DMS 273 (cell line): ENCODE measurements around the gene DENND11.

Experiments used
- DNase-seq: peaks from one replicate; lab custom pipeline; 2025; ENCODE audit not compliant: unreplicated experiment; lab: John Stamatoyannopoulos, UW

DENND11 gene, protein sequence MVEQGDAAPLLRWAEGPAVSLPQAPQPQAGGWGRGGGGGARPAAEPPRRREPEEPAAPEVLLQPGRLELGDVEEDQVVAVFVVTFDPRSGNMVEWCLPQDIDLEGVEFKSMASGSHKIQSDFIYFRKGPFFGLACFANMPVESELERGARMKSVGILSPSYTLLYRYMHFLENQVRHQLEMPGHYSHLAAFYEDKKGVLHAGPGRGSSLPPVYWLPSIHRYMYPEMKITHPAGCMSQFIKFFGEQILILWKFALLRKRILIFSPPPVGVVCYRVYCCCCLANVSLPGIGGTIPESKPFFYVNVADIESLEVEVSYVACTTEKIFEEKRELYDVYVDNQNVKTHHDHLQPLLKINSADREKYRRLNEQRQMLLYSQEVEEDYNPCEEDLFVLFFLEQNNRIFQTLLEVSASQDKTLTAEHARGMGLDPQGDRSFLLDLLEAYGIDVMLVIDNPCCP

DNA sequence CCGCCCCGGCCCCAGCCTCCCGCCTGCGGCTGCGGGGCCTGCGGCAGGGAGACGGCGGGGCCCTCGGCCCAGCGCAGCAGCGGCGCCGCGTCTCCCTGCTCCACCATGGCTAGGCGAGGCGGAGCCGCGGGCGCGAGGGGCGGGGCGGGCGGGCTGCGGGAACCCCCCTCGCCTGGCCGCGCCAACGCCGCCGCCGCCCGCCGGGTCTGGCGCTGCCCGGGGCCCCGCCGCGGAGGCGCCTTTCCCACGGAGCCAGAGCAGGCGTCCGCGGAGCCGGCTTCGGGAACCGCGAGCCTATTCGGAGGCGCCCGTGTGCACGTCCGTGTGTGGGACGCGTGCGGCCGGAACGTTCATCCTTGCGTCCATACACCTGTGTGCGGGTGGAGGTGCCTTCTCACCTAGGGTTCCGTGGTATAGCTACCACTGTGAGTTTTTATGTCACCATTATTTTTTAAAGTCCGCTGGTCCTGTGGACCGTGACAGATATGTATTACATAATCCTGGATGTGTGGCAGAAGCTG is at the start of gene DENND11:
DENND11 (minus strand) TSS at position 120 of the 521 bp plus-strand sequence; CDS start at position 107, 13 bp downstream.
- peak; percentile 82 for DNase-seq

DNA sequence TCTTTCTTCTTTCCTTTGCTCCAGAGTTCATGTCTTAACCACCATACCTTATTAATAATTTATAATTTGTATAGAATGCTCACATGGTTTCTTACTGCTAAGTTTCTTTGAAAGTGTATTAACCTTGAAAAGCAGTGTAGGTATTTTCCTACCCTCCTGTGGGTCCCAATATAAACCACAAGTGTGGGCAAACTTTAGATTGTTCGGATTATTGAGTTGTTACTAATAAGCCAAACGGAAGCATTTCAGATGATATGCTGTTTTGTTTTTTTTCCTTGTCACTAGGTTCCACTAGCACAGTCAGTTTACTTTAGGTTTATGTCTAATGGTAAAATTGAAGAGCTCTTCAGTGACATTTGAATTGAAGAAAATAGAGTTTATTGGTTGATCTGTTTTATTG is 46.4 kb upstream of the DENND11 start:
- DNase-seq, result no peak

DNA sequence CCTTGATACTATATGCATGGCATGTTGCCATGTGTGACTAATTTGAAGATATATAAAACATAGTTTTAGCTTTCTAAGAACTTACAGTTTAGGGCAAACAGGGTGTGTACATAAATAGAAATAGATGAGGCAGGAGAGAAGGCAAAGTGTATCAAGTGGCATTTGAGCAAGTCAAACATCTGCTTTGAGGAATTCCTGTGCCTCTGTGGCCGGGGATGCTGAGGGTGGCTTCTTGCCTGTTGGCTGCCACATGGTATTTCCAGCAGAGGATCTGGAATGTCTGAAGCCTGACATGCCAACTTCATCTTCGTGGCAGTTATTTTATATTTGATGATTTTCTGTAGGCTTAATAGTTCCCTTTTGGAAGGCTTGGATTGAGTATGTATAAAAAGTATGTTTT is 42.2 kb upstream of the DENND11 start:
- no peak for DNase-seq

DNA sequence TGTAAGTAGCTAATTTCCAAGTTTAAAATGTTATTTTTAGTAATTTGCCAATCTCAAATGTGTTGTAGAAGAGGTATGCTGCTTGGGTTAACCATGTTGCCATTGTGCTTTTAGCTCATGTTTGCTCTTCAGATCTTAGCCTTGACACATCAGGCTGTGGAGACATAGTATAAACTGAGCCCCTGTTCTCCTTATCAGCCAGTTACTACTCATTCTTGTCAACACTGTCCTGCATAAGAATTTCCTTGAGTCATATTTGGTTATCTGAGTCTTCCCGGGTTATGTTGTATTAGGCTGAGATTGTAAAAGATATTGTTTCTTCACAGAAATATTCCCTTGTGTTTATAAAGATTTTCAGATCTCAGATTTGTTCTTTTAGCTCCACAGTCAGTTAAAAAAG is 40.3 kb upstream of the DENND11 start:
- DNase-seq, result no peak

DNA sequence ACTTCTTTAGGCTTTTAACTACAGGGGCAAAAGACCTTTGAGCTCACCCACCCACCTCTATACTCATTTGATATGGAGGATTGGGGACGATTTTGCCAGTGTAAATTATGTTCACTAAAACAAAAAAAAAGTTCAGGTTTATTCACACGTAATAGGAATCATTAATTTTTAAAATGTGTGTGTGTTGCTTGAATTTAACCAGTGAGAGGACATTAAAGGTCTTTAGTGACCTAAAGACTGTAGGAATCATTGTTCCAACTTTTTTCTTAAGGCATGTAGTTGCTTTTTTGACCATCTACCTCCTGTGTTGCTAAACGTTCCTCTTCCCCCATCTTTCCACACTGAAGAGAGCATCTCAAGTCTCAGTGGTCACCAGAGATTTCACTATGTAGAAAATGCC is 37.3 kb upstream of the DENND11 start:
- DNase-seq, result no peak

DNA sequence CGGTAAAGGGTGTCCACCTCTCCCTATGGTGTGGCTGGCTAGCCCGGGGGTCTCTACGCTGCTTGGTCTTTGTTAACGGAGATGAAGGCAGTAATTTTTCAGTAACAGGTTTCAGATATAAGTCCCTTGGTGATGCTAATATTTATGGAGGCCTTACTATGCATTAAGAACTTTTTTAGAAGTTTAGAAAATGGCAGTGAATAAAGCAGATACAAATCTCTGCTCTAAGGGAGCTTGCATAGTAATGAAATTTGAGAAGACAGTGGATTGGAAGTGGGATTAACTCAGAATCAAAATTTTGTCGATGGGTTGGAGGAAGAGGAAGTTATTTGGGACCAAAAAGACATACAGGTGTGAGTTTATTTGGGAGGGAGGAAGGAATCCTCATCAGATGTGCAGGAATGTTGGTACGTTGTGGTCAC is 36.6 kb upstream of the DENND11 start:
- no peak for DNase-seq

DNA sequence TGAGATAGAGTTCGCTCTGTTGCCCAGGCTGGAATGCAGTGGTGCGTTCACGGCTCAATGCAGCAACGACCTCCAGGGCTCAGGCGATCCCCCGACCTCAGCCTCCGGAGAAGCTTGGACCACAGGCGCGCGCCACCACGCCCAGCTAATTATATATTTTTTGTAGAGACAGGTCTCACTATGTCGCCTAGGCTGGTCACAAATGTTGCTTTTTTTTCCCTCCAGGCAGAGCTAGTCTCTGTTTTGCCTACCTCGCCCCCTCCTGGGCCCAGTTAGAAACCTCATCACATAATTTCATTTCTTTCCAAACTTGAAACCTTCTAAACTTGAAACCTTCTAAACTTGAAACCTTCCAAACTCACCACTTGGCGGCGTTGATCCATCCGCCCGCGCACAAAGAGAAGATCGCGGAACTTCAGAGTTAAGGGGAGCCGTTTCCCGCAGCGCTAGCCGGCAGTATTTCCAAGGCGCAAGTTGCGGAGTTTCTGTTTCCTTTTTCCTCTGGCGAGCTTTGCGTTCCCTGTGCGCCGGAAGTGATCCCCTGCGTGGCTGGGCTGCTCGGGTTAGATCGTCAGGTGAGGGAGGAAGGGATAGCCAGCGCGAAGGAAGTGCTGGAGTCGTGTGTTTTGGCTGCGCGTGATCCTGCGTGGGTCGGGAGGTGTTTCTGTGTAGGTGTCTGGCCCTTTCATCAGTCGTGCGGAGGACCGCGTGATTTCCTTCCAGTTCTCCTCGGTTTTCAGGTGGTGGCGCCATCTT is 36.0 kb upstream of the DENND11 start, which contains the start of gene SSBP1:
SSBP1 (plus strand) TSS at position 523 of the 756 bp plus-strand sequence. CDS start 809 bp downstream, outside the sequence.
- DNase-seq, result peak; percentile 99

DNA sequence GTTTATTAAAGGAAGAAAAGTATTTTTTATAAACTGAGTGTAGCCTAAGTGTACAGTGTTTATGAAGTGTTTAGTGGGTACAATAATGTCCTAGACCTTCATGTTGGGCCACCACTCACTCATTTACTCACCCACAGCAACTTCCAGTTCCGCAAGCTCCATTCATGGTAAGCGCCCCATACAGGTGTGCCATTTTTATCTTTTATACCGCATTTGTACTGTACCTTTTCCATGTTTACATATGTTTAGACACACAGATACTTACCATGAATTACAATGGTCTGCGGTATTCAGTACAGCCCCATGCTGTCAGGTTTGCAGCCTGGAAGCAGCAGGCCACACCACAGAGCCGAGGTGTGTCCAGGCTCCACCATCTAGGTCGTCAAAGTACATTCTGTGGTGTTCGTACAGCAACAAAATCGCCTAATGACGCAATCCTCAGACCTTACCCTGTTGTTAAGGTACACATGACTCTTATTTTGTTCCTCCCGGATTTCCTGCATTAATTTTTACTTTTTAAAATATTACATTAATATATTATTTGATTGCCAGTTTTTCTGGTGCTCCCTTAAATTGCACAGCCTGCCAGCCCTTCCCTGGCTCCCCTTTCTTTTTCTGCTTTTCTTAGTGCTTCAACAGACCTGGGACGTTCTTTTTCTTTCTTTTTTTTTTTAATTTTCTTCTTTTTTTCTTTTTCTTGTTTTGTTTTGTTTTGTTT is 35.3 kb upstream of the DENND11 start:
- peak; percentile 29 for DNase-seq

DNA sequence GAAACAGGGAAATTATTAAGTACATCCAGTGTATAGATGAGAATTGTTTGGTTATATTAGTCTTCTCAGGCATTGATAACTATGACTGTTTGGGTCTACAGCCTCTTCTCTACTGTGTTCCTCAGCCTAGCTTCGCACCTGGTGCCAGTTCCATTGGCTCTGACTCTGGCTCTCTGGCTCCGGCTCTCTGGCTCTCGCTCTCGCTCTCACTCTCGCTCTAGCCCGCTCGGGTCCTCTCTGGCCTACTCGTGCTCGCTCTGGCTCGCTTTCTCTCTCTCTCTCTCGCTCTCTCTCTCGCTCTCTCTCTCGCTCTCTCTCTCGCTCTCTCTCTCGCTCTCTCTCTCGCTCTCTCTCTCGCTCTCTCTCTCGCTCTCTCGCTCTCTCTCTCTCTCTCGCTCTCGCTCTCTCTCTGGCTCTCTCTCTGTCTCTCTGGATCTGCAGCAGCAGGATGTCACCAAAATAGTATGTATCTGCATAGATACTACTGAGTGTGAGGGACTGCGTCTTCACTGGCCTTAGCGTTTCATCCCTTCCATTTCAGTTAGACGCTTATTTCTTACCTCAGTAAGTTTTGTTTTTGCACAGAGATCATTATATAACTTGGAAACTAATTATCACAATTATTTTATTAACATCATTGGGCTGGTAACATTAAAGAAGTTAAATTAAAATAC is 29.6 kb upstream of the DENND11 start:
- DNase-seq, result no peak

DNA sequence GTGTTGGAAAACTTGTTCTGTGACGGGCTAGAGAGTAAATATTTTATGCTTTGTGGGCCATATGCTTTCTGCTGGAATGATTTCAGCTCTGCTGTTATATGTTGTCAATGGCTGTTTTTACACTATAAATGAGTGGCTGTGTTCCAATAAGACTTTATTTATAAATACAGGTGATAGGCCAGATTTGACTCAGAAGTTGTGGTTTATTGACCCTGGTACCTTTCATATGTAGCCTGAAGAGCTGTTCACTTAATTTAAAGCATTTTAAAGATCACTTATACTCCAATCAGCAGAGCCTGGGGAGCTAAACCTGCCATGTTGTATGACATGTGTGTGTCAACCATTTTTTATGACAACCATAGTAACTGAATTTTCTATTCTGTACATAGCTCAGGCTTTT is 27.1 kb upstream of the DENND11 start:
- DNase-seq, result no peak

DNA sequence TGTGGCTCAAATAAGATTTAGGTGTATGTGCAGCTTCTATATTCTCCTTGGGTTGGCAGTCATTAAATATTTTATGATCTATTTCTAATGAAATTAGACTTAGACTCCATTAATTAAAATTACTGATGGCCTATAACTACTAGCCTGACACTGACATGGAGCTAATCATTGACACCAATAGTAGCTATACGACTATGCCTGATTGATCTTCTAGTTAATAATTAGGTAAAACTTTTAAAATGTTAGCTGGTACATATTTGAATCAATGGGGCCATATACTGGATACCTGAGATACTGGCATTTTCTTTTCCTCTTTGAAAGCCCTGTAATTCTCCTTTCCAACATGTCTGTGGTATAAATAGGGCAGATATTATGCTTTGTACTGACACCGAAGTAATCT is 20.6 kb upstream of the DENND11 start:
- no peak for DNase-seq

DNA sequence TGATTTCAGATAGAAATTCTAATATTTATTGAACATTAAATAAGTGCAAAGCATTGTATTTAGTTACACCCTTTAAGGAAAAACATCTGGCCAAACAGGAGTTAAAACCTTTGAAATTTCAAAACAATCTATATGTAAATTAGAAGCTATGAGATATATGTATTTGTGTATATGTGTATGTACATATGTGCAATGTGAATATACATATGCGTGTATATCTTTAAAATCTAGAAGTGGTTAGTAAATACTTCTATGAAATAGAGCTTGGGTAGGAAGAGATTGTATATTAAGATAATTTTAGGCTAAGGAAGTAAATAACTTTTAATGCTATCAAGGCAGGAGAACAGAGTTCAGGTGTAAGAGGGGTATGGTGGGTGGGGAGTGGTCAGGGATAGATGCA is 15.5 kb upstream of the DENND11 start:
- DNase-seq, result no peak

DNA sequence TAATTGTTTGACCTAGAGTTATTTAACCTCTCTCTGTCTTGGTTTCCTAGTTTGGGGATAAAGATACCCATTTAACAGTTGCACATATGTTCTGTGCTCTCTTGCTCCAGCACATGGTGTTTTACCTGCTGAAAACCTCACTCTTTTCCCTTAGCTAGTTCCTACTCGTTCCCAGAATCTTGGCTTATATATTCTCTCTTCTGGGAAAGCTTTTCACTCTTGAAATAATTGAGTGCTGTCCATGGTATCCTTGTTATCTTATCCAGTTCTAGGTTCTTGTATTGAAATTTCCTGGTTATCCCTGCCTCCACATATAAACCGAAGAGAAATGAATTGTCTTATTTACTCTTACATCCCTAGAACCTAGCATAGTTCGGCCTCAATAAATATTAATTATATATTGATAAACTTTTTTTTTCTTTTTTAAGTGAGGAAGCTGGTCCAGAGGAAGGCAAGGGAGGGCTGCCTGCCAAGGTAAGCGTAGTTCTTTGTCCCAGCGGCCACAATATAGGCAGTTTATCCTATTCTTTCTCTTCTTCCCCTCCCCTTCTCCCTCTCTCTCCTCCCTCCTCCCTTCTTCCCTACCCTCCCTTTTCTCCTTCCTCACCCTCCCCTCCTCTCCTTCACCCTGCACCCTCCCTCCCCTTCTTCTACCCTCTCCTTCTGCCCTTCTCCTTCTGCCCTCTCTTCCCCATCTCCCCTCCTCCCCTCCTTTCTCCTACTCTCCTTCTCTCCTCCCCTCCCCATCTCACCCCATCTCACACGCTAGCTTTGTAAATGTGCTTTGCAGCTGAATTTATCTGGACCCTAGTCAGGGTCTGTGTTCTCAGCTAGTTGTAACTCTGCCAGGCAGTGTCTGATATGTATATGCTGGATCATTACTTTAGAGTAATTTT is 14.1 kb upstream of the DENND11 start:
- DNase-seq, result no peak

DNA sequence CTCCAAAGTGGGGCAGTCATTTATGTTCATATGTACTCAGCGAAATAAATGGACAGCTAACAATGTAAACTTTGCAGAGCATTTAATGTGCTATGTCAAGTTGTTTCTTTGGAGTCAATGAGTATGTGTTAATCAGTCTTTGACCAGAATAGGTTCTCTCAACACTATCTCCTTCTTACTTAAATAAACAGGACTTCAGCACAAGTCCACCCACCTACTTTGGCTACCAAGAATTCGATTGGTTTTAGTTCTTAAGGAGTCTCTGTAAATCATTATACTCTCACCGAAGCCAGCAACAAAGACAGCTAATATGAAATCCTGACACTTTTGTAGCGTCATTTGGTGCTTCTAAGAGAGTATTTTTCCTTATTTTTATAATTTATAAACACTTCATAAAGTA is 13.1 kb upstream of the DENND11 start:
- no peak for DNase-seq

DNA sequence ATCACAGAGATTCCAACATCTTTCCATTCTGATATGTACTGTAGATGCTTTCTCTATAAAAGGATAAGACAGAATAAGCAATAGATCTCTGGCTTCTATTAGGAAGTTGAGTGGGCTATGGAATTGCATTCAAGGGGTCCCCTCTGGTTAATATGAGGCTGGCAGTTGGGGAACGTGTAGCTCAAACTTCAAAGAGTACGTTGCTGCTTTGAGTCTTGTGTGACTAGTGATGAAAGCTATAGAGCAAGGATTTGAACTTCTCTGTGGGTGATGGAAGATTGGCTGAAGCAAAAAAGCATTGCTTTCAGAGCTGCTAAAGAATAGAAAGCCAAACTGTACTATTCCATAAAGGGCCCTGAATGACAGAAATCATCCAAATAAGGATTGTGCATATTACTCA is 12.6 kb upstream of the DENND11 start:
- no peak for DNase-seq

DNA sequence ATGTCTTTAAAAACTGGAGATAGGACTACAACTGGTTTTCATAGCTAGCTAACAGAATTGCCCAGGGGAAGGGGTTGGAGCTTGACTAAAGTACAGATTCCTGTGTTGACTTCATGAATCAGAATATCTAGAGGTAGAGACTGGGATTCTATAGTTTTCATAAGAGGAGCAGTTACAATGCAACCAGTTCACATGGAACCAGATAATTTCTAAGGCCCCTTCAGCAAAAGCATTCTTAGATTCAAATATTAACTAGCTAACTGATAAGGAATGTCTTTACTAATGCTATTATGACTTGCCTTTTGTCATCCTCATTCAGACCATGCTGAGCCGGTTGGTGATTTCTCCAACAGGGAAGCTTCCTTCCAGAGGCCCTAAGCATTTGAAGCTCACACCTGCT is 11.9 kb upstream of the DENND11 start:
- DNase-seq, result no peak

DNA sequence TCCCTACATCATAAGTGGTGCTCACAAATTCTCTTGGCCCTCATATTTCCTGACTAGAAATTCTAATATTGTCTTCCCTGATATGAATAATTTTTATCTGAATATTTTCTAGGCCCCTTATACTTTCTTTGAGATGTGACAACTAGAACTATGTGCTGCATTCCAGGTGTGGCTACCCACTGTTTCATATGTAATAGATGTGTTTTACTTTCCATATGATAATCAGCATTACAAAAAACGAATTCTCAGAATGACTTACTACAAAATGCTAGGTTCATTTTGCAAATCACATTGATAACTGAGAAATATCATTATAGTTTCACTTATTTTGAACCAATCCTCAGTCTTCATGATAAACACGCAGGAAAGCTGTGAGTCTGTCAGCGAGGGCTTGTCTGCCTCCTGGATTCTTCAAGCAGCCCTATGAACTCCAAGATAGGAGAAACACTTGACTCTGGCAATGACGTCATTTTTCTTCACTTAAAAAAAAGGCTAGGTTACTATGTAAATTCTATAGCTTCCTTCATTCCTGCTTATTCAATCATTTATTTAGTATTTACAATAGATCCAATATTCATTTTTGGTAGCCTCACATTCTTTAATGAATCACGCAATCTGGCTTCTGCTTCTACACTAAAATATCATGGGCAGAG is 10.8 kb upstream of the DENND11 start:
- DNase-seq, result no peak

DNA sequence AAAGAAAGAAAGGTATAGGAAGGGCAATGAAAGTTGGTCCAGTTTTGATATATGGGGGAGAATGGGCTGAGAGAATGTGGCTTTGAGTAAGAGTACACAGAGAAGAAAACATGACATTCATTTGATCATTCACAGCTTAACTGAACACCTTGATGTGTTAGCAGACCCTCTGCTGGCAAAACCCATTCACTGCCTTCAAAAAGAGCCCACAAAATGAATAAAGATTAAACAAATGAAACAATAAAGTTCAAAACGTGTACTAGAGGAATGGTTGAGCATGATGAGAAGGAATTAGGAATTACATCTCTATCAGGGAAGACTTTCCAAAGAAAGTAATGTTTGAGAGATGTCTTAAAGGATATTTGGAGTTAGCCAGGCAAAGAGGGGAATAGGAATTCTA is 8.3 kb upstream of the DENND11 start:
- no peak for DNase-seq

DNA sequence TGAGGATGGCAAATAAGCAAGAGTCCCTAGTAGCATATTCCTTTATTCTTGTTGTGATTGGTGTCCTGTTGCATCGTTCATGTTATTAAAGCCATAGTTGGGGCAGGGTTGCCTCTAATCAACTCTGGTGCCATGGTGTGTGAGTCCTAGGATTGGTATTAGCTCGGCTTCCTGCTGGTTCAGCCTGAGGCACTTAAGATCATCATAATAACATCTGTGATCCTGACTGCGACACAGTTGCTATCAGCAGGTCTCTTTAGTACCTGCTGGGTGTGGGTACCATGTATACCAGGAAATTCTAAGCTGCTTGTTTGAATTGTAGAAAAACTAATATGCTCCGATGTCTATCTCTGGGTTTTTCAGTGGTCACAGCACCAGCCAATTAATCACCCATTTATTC is 7.8 kb upstream of the DENND11 start:
- DNase-seq, result no peak
